IPS DF 4.7 (cell line): ENCODE measurements around the gene DAZL.
"Not testable (repeated sequence)": the region's sequence is repeated elsewhere in the genome, so short reads cannot be mapped to it uniquely, and the experiment has no call there.

Source experiments
- DNase-seq: peaks from one replicate; pipeline ENCODE4 v3.0.0-alpha.2; 2013; ENCODE audit warnings: low spot score; ENCODE audit errors: extremely low read depth

Gene DAZL, protein sequence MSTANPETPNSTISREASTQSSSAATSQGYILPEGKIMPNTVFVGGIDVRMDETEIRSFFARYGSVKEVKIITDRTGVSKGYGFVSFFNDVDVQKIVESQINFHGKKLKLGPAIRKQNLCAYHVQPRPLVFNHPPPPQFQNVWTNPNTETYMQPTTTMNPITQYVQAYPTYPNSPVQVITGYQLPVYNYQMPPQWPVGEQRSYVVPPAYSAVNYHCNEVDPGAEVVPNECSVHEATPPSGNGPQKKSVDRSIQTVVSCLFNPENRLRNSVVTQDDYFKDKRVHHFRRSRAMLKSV

DNA sequence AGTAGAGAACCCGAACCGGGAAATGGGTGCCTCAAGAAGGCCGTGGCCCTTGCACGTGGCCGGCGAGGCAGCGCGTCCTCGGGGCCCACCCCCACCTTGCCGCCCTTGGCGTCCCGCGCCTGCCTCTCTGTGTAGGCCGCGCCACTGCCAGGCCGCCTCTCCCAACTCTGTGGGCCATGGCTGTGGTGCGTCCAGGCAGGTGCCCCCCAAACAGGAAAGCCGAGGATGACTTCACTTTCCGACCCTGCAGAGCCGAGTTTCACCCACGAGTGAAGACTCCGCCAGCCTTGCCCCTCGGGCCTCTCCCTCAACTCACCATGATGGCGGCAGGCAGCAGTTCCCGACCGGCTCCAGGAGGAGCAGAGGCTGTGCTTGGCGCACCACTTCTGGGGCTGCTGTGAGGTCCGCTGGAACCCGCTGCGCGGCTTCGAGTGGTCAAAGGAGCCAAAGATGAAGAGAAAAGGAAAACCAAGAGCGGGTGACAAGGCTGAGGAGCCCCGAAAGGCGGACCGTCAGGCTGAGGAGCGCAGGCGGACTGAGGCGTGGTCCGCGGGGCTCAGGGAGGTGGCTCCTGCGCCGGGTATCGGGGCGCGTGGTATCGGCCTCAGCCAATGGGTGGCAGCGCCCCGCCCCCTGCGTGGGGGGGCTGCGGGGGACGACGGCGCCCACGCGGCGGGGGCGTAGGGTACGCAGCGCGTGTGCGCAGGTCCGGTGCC, at the start of gene DAZL:
TSS of gene DAZL (minus strand) at position 537 of the 716 bp plus-strand sequence. CDS start at position 319, 218 bp downstream.
- DNase-seq = no peak

GRCh38 chr3:16654976-16655375, 49.8 kb upstream of the DAZL start:
- DNase-seq = no peak

GRCh38 chr3:16653712-16654111, 48.5 kb upstream of the DAZL start:
- DNase-seq = no peak

DNA sequence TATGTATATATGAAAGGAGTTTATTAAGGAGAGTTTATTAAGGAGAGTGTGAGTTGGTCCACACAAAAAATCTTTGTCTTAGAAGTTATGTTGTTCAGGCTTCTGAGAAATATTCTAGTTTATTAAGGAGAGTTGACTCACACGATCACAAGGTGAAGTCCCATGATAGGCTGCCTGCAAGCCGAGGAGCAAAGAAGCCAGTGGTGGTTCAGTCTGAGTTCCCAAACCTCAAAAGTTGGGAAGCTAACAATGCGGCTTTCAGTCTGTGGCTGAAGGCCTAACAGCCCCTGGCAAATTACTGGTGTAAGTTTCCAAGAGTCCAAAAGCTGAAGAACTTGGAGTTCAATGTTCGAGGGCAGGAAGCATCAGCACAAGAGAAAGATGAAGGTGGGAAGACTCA, 42.4 kb upstream of the DAZL start:
- DNase-seq = no peak

DNA sequence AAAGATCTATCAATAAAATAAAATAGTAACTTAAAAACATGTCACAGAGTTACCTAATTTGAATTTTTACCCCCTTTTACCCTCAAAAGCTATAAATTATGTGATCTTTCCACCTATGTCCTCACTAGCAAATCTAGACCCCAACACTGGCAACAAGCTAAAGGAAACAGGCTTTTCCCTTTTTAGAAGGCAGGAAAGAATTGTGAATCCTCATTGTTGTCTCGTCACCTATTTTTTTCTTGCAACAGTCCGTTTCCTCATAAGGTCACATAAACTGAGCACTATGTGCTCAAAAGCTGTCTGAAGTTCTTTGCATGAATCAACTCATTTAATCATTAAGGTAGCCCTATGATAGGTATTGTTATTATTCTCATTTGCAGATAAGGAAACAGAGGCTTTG, 34.6 kb upstream of the DAZL start:
- DNase-seq = no peak

DNA sequence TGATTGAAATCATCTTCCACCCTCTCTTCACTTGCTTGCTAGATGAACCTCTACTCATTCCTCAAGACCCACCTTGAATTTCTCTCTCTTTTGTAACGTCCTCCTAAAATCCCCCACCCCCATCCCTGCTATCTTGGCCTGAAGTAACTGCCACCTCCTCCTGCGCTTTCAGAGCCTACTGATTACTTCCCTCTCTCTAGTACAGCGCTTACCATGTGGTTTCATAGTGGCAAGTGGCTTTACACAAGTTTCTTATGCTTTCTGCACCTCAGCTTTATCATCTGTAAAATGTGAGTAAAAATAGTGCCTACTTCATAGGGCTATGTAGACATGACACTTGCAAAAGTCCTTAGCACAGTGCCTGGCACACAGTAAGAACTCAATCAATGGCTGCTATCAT, 28.7 kb upstream of the DAZL start:
- DNase-seq = no peak

GRCh38 chr3:16632395-16632794, 27.2 kb upstream of the DAZL start:
- no peak for DNase-seq

GRCh38 chr3:16618721-16619120, 13.5 kb upstream of the DAZL start:
- DNase-seq = no peak

DNA sequence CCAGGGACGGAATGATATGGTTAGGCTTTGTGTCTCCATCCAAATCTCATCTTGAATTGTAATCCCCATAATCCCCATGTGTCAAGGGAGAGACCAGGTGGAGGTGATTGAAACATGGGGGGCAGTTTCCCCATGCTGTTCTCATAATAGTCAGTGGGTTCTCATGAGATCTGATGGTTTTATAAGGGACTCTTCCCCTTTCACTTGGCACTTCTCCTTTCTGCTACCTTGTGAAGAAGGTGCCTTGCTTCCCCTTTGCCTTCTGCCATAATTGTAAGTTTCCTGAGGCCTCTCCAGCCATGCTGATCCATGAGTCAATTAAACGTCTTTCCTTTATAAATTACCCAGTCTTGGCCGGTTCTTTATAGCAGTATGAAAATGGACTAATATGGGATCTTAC, 11.9 kb upstream of the DAZL start:
- not testable (repeated sequence) for DNase-seq

- DNase-seq = no peak
These were observed 10.9 kb upstream of the DAZL start for GRCh38 chr3:16616083-16616482.

DNA sequence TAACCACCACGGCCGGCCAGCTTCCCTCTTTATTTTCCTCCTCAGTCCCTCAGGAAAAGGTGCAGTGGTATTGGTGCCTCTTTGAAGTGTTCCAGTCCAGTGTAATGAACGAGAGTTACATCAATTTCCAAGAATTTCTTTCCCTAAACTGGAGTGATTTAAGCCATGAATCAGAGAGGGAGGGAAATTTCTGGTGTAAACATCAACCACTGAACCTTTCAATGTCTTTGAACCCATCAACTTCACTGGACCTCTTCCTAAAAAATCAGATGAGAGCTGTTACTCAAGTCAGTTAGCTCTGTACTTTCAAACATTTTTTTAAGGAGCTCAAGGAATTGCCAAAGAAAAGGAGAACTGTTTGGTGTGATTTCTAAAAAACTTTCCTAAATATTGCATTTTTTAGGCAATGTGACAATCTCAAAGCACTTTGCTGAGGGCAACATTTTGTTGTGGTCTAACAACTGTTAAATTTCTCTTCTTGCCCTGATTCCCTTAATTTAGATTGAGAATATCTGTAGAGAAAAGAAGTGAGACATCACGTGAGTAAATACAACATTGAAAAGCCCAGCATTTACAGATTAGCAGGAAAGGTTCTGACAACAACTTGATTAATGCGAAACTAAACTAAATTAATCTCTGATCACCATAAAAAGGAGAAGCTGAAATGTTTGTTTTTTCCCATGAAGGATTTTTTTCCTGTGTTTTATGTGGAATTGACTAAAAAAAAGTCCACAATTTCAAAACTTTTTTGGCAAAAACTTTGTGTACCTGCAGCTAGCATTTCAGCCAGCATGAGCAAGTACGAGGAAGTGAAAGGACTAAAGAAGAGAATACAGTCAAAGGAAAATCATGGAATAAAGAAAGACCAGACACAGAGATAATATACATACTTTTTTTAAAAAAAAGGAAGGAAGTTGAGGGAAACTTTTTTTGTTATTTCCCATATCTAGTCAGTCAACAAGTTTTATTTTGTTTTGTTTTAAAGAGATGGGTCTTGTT, 9.1 kb upstream of the DAZL start:
- no peak for DNase-seq

GRCh38 chr3:16609927-16610580, 4.8 kb upstream of the DAZL start:
- no peak for DNase-seq

GRCh38 chr3:16608816-16609215, 3.6 kb upstream of the DAZL start:
- no peak for DNase-seq

GRCh38 chr3:16607718-16608117, 2.5 kb upstream of the DAZL start:
- DNase-seq = no peak

DNA sequence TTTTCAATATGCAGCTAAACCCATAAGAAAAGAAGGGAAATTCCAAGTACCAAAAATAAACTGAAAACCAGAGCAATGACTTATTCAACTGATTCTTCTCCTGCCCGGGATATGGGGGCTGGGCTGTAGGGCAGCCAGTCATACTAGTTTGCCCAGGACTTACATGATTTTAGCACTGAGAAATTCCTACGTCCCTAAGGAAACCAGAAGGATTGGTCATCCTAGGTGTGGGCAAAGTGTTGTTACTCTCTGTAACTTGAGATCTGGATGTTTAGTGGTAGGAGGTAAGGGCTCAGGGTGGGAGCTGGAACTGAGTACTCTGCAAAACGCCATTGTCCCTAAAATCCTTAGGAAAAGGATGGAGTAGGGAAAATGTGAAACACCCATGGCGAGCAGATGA, 1.2 kb upstream of the DAZL start:
- DNase-seq = no peak

- DNase-seq = no peak
These were observed 743 bp upstream of the DAZL start for GRCh38 chr3:16605966-16606365.

DNA sequence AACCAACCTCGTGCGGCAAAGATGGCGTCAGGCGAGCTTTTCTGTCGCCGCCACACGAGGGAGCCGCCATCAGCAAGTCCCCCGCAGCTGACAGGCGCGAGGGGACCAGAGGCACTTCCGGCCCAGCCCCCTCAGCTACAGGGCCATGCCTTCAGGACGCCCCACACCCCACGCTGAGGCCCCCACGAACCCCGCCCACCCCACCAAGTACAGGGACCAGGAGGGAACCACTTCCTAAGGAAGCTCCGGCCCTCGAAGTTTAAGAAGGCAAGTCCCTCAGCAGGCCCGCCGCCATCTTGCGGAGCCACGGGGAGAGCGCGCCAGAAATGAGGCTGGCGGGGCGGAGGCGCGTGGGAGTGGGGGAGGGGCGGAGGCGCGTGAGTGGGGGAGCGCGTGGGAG, 790 bp downstream of the DAZL start:
- DNase-seq = no peak

- no peak for DNase-seq
These were observed 3.7 kb downstream of the DAZL start for GRCh38 chr3:16601537-16602005.

DNA sequence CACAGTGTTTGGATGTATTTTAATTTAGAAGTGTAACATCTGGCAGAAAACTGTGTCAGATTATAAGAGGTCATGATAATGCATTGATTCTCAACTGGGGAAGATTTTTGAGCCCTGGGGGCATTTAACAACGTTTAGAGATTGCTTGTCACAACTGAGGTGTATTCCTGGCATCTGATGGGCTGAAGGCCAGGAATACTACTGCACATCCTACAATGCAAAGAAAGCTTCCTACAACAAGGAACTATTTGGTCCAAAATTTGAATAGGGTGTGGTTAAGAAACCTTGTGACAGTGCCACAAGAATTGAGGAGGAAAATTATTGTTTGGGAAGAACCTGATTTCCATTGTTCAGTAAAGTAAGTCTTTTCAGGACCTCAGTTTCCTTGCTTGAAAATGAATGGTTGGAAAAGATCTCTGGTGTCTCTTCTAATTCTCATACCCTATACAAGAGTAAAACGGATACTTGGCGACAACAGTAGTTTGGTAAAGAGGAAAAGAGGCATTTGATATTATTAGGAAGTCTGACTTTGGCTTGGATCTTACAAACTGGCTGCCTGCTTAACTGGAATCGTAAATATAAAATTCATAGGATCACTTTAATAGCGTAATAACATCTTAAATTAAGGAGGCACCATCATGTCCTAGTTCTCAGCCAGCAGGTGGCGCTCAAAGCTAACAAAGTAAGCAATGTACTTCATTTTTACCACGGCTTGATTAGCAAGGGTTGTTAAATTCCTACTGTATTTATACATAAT, 4.3 kb downstream of the DAZL start:
- no peak for DNase-seq

- DNase-seq = no peak
These were observed 5.5 kb downstream of the DAZL start for GRCh38 chr3:16599694-16600093.
